Measurements from ENCODE around the gene CEACAM4. TPM values are rescaled to one million over a fixed set of nuclear protein-coding genes. Genes with fewer than 3 reads are reported as not detected.

Gene CEACAM4
- total and polyA plus RNA-seq, 4 donors, result 2.1 to 30.0 (median 10.2) TPM

DNA sequence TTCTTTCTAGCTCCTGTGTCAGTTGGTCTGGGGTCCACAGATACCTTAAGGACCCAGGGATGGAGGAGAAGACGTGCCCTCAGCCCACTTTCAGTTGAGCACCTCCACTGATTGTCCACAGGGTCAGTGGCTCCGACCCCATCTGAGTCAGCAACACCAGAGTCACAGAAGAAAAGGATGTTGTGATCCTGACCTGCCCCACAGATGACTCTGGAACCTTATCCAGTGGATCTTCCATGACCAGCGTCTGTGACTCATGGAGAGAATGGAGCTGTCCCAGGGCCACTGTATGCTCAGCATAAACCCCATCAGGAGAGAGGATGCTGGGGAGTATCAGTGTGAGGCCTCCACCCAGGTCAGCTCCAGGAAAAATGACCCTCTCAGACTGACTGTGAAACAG, 22.0 kb downstream of the CEACAM4 start:
- TF ChIP-seq, protein P1, sequence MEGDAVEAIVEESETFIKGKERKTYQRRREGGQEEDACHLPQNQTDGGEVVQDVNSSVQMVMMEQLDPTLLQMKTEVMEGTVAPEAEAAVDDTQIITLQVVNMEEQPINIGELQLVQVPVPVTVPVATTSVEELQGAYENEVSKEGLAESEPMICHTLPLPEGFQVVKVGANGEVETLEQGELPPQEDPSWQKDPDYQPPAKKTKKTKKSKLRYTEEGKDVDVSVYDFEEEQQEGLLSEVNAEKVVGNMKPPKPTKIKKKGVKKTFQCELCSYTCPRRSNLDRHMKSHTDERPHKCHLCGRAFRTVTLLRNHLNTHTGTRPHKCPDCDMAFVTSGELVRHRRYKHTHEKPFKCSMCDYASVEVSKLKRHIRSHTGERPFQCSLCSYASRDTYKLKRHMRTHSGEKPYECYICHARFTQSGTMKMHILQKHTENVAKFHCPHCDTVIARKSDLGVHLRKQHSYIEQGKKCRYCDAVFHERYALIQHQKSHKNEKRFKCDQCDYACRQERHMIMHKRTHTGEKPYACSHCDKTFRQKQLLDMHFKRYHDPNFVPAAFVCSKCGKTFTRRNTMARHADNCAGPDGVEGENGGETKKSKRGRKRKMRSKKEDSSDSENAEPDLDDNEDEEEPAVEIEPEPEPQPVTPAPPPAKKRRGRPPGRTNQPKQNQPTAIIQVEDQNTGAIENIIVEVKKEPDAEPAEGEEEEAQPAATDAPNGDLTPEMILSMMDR (IDR thresholded peaks at IDR 0.05; ENCODE audit: control extremely low read depth, extremely low read depth), result no peak
- Histone ChIP-seq H3K27ac (ENCODE audit: low read depth in 1 of 2, low read length in 1 of 2) (no peak overlapping the region), H3K36me3 (ENCODE audit: control insufficient read depth in 4 of 4, insufficient read depth in 4 of 4, low read length in 4 of 4) (no peaks in the 10 kb centered on the region), H3K27me3 (ENCODE audit: control insufficient read depth in 3 of 3, insufficient read depth in 3 of 3, low read length in 2 of 3) (peaks cover 0 to 17% (median 0%) of the 10 kb centered on the region in 3 donors), H3K4me1 (ENCODE audit: control insufficient read depth in 5 of 5, insufficient read depth in 5 of 5, low read length in 5 of 5) (no peaks in the 10 kb centered on the region), H3K9ac (ENCODE audit: insufficient read depth in 1 of 2, low read length in 2 of 2) (no peak overlapping the region), H3K9me3 (ENCODE audit: control insufficient read depth in 4 of 4, insufficient read depth in 3 of 4, low read length in 3 of 4) (no peaks in the 10 kb centered on the region), H3K4me3 (no peak overlapping the region)
- DNase-seq (no peak), ATAC-seq (ENCODE audit: insufficient read depth, low FRiP score) (no peak)
- WGBS, 2 donors, result 44 to 70% methylated on average over 3 of the region's 3 CpGs

GRCh38 chr19:41601771-41602170, 25.1 kb downstream of the CEACAM4 start:
- Histone ChIP-seq H3K27me3 (ENCODE audit: control insufficient read depth in 3 of 3, insufficient read depth in 3 of 3, low read length in 2 of 3) (peaks cover 0 to 15% (median 6%) of the 10 kb centered on the region in 3 donors), H3K4me1 (ENCODE audit: control insufficient read depth in 5 of 5, insufficient read depth in 5 of 5, low read length in 5 of 5) (no peaks in the 10 kb centered on the region)

DNA sequence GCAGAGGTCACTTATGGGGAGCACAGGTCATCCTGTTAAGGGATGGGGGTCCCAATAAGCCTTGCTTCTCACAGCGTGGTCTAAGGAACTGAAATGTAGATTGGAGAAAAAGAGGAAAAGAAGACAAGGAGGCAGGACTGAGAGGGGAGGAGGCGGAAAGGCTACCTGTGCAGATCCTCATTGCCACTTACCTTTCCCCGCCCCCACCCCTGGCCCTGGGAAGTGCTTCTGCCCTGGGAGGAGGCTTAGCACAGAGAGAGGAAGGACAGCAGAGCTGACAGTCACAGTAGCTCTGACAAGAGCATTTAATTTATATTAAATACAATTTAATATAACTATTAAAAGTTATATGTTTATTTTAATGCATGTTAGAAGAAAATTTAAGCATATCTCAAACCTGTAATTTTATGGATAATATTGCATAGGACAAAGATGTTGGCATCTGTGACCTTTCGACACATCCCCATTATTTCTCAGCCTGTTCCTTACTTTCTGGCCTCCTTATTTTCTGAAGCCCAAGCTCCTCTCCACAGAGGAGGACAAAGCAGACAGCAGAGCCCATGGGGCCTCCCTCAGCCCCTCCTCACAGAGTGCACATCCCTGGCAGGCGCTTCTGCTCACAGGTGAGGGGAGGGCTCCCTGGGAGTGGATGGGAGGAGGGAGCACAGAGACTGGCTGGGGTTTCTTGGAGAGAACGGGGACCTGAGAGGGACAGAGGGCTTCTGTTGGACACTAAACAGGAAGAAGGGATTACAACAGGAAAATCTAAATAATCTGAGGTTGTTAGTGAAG, 27.5 kb downstream of the CEACAM4 start:
- no peaks in the 10 kb centered on the region for H3K9me3 ChIP-seq (ENCODE audit: control insufficient read depth in 4 of 4, insufficient read depth in 3 of 4, low read length in 3 of 4)
- no peaks in the 10 kb centered on the region for H3K36me3 ChIP-seq (ENCODE audit: control insufficient read depth in 4 of 4, insufficient read depth in 4 of 4, low read length in 4 of 4)
- 47 to 58% methylated on average over 6 of the region's 6 CpGs for WGBS, 2 donors
- H3K9ac ChIP-seq (ENCODE audit: insufficient read depth in 1 of 2, low read length in 2 of 2), result no peak overlapping the region
- no peak for DNase-seq
- TF ChIP-seq, protein P1 (IDR thresholded peaks at IDR 0.05; ENCODE audit: control extremely low read depth, extremely low read depth), result no peak
- H3K27ac ChIP-seq (ENCODE audit: low read depth in 1 of 2, low read length in 1 of 2), result no peak overlapping the region
- peaks cover 0 to 12% (median 8%) of the 10 kb centered on the region in 3 donors for H3K27me3 ChIP-seq (ENCODE audit: control insufficient read depth in 3 of 3, insufficient read depth in 3 of 3, low read length in 2 of 3)
- H3K4me3 ChIP-seq, result no peak overlapping the region
- no peaks in the 10 kb centered on the region for H3K4me1 ChIP-seq (ENCODE audit: control insufficient read depth in 5 of 5, insufficient read depth in 5 of 5, low read length in 5 of 5)
- ATAC-seq (ENCODE audit: insufficient read depth, low FRiP score), result no peak

More at GRCh38 chr19:41601771-41602170, 25.1 kb downstream of the CEACAM4 start:
- 54 to 78% methylated on average over 4 of the region's 4 CpGs for WGBS, 2 donors
- DNase-seq (no peak), ATAC-seq (ENCODE audit: insufficient read depth, low FRiP score) (no peak)
- Histone ChIP-seq H3K9ac (ENCODE audit: insufficient read depth in 1 of 2, low read length in 2 of 2) (no peak overlapping the region), H3K27ac (ENCODE audit: low read depth in 1 of 2, low read length in 1 of 2) (no peak overlapping the region), H3K9me3 (ENCODE audit: control insufficient read depth in 4 of 4, insufficient read depth in 3 of 4, low read length in 3 of 4) (no peaks in the 10 kb centered on the region), H3K4me3 (no peak overlapping the region), H3K36me3 (ENCODE audit: control insufficient read depth in 4 of 4, insufficient read depth in 4 of 4, low read length in 4 of 4) (no peaks in the 10 kb centered on the region)
- TF ChIP-seq, protein P1 (IDR thresholded peaks at IDR 0.05; ENCODE audit: control extremely low read depth, extremely low read depth), result no peak

Measured in lung (tissue), 12 donors.